ENCODE data around the gene GLMN.
"Not testable (repeated sequence)": the region's sequence is repeated elsewhere in the genome, so short reads cannot be mapped to it uniquely, and the experiment has no call there.

GLMN gene

DNA sequence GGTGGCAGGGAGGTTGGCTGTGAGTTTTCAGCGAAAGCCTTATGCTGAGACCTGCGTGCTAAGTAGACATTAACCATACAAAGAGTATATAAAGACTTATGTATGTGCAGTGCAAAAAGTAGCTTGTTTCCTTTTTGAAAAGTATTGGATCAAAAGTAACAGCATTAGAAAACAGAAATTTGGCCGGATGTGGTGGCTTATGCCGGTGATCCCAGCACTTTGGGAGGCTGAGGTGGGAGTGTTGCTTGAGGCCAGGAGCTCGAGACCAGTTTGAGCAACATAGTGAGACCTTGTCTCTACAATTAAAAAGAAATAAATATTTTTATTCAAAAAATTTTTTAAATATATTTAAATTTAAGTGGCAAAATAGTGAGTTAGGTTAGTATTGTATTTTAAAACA lies 2.2 kb upstream of the GLMN start:
- in situ Hi-C loops (cut with MboI; ENCODE audit: low sequenced_read_pairs) = no loop called here

DNA sequence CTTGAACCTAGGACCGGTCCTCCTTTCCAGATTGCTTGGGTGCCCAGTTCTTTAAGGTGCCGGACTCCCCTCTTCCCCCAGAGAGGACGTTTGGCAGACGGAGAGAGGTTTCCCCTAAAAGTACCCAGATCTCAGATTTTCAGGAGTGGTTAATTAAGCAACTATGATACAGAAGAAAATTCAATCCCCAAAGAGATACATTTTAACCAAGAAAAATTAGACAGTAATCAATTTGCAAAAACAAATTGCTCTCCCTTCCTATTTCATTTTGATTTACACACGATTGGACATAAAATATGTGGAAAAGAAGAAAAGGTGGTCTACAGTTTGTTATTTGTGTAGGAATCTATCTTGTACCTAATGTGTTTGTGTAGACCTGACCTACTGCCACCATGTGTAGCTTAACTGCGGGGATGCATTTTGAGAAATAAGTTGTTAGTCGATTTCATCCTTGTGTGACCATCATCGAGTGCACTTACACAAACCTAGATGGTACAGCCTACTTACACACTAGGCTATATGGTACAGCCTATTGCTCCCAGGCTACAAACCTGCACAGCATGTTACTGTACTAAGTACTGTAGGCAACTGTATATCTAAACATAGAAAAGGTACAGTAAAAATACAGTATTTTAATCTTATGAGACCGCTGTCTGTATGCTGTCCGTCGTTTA lies 827 bp upstream of the GLMN start:
- in situ Hi-C loops (cut with MboI; ENCODE audit: low sequenced_read_pairs) = no loop called here

- in situ Hi-C loops (cut with MboI; ENCODE audit: low sequenced_read_pairs) = no loop called here
These were observed 594 bp downstream of the GLMN start for GRCh38 chr1:92298213-92298572.

DNA sequence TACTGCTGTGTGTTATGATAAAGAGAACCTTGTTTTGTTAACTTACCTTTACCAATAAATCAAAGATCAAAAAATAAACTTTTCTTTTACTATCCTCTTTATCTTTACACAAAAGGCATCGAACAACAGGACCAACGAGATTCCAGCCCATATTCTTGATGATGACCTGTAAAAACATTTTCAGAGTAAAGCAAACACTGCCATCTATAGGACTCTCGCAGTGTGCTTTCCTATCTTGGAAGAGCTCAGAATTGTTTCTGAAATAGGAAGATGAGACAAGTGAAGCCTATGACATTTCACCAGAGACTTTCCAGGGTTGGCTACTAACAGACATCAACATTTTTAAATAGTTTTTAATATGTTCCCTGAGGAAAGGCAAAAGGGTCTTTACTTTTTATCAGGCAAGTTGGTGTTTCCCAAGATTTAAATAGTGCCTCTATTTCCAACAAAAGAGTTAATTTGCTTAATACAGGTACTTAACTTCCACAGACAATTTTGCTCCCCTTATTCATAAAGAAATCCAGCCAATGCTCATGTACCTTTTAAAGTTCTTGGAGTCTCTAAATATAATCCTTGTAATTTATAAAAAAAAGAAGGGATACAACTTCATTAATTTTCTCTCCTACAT lies 7.3 kb downstream of the GLMN start:
- in situ Hi-C loops (cut with MboI; ENCODE audit: low sequenced_read_pairs) = no loop called here

GRCh38 chr1:92281411-92281810 lies 17.4 kb downstream of the GLMN start:
- in situ Hi-C loops (cut with MboI; ENCODE audit: low sequenced_read_pairs) = not testable (repeated sequence)

DNA sequence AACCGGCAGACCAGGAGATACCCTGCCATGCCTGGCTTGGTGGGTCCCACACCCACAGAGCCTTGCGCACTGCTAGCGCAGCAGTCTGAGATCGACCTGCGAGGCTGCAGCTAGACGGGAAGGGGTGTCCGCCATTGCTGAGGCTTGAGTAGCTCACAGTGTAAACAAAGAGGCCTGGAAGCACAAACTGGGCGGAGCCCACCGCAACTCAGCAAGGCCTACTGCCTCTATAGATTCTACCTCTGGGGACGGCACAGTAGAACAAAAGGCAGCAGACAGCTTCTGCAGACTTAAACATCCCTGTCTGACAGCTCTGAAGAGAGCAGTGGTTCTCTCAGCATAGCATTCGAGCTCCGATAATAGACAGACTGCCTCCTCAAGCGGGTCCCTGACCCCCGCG lies 19.0 kb downstream of the GLMN start:
- in situ Hi-C loops (cut with MboI; ENCODE audit: low sequenced_read_pairs) = not testable (repeated sequence)

DNA sequence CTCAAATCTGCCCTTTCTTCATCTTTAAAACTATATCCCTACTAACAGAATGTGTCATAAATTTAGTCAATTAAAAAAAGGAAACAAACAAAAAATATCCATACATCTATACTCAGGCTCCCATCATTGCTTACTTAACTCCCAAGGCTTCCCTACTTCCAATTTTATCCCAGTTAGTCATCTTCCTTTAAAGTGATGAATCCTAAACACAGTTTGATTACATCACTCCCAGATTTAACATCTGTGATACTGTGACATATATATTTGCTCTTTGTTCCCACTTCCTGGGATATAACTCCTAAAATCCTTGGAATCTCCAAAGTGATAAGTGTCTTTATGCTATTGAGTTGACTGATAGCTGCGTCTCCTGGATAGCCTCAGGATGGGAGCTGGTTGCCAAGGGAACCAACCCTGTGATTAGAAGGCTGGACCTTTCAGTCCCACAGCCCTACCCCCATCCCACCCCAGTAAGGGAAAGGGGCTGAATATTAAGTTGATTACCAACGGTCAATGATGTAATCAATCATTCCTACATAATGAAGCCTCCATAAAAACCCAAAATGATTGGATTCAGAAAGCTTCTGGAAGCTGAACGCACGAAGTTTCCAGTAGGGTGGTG lies 21.6 kb downstream of the GLMN start:
- in situ Hi-C loops (cut with MboI; ENCODE audit: low sequenced_read_pairs) = no loop called here

GRCh38 chr1:92276082-92276481 lies 22.7 kb downstream of the GLMN start:
- in situ Hi-C loops (cut with MboI; ENCODE audit: low sequenced_read_pairs) = no loop called here

GRCh38 chr1:92274939-92275338 lies 23.8 kb downstream of the GLMN start:
- in situ Hi-C loops (cut with MboI; ENCODE audit: low sequenced_read_pairs) = no loop called here

DNA sequence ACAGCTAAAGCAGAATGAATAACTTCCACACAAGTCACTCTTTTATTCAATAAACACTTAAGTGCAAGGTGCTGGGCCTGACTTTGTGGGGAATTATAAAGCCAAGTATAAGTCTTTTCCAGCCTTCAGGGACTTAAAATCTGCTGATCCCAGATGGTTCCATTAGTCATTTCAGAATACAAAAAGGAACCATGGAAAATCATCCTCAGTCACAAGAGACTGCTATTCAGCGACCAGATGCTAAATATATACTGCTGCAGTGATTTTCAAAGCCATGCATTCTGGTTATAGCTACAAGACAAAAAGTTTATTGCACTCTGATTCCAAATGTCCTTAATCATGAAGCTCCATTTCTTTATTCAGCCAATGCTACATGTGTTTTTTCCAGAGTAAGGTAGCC lies 25.7 kb downstream of the GLMN start:
- in situ Hi-C loops (cut with MboI; ENCODE audit: low sequenced_read_pairs) = no loop called here

- in situ Hi-C loops (cut with MboI; ENCODE audit: low sequenced_read_pairs) = no loop called here
These were observed 36.3 kb downstream of the GLMN start for GRCh38 chr1:92262516-92262915.

DNA sequence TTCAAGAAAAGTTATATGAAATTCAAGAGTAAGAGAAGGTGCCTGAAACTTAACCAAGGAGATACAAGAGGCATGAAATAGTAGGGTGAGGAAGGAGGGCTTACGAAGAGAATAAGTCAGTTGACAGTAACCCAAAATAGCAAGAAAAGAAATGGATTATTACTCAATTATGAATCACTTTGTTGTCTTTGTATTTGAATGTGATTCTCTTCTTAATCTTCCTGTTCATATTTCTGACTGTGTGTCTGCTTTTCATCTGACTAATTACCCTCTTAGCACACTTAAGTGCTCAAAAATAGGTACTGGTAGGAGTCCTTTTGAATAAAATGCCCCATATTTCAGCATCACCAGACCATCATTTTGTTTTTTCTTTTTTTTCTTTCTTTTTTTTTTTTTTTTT lies 39.4 kb downstream of the GLMN start:
- in situ Hi-C loops (cut with MboI; ENCODE audit: low sequenced_read_pairs) = no loop called here

- in situ Hi-C loops (cut with MboI; ENCODE audit: low sequenced_read_pairs) = not testable (repeated sequence)
These were observed 44.1 kb downstream of the GLMN start for GRCh38 chr1:92254714-92255113.

DNA sequence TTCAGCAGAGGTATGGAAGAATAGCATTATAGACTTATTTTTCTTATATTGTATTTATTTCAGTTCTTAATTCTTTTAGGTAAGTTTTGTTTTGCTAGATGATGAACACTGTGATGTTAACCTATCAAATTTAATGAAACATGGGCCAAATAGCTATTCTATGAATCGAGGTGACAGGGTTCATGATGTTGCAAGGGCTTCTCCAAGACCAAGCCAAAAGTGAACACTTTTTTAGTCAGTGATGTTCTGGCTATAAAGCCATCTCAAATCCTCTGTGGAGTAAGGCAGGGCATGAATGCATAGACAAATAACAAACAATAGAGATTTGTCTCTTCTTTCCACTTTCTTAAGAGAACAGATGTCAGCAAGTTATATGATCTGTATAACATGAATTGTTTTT lies 54.4 kb downstream of the GLMN start:
- in situ Hi-C loops (cut with MboI; ENCODE audit: low sequenced_read_pairs) = no loop called here

DNA sequence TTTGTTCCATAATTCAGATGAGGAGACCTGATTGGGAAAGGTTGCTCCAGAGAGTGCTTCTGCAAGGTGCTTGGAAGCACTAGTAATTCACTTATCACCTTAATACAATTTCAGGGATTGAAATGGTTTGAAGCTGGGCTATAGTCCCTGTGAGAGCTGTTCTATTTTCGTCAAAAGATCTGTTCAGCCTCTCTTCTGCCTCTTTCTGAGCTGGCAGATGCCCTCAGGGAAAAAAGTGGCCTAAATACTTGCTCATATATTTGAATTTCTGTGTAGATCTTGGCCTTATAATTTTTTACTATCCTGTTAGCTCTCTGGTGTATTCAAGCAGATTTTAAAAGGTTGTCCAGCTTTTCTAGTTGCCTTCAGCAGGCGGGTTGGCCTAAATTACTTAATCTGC lies 58.8 kb downstream of the GLMN start:
- in situ Hi-C loops (cut with MboI; ENCODE audit: low sequenced_read_pairs) = no loop called here

DNA sequence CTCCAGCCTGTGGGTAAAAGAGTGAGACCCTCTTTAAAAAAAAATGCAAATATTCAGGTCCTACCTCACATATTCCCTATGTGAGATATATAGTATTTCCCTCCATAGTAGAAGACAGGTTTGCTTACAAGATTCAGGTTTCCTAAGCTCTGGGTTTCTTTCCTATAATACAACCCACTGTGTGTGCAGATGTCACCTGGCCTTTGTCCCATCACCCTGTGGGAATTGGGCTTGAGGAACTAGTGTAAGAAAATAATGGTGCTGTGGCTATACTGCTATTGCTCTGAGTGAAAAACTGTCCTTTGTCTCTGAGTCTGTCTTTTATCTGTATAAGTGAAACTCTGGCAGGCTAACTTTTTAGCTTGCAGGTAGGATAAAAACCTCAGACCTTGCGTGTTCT lies 68.1 kb downstream of the GLMN start:
- in situ Hi-C loops (cut with MboI; ENCODE audit: low sequenced_read_pairs) = no loop called here

GRCh38 chr1:92228401-92228800 lies 70.4 kb downstream of the GLMN start:
- in situ Hi-C loops (cut with MboI; ENCODE audit: low sequenced_read_pairs) = no loop called here

- in situ Hi-C loops (cut with MboI; ENCODE audit: low sequenced_read_pairs) = no loop called here
These were observed 79.8 kb downstream of the GLMN start for GRCh38 chr1:92219028-92219427.

- in situ Hi-C loops (cut with MboI; ENCODE audit: low sequenced_read_pairs) = no loop called here
These were observed 80.2 kb downstream of the GLMN start for GRCh38 chr1:92218559-92218958.

DNA sequence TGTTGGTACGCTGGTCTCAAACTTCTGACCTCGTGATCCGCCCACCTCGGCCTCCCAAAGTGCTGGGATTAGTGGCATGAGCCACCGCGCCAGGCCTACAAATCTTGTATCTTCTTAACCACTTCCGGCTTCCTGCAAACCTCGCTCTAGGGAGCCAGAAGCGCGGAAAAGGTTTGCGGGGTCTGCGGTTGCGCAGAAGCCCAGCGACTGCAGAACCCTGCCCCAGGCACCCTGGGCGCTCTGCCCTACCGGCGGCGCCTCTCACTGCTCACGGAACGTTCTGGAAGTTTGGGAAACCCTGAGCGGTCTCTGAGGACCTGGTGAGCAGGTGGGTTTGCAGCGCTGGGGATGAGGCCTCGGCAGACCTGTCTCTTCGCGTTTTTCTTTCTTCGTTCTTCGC lies 81.1 kb downstream of the GLMN start, which contains the start of gene C1orf146:
TSS of gene C1orf146 (plus strand) at position 195 of the 400 bp plus-strand sequence. CDS start 13,506 bp downstream, outside the sequence.
- in situ Hi-C loops (cut with MboI; ENCODE audit: low sequenced_read_pairs) = no loop called here

DNA sequence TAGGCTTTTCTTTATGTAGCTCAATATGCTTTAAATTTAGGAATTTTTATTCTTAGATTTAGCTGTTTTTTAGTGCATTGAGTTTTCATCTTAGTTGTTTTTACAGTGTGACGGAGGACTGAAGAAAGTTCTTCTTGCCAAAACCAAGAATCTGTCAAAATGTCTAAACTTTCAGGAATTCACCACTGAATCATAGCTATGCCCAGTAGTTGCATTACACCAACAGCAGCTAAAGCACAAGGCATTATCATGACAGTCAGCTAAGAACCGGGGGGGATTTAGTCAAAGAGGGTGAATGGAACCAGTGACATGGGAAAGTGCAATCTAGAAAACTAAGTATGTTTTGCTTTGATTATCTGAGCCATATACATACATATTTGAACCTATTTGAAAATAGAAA lies 87.6 kb downstream of the GLMN start:
- in situ Hi-C loops (cut with MboI; ENCODE audit: low sequenced_read_pairs) = no loop called here

DNA sequence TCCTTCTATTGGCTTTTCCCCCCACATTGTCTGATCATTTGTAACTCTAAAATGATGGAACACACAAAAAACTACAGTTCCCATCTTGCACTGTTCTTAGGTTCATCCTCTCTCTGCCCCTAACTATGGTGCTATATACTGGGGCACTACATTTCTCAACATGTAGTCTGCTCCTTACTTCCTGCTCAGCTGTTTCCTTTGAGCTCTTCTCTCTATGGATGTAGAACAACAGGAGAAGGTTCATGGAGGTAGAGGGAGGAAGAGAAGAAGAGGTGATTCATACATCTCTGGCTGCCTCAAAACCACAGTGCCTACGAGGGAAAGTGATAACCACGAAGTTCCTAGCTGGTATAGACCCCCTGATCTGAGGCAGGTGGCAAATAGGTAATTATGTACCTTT lies 88.1 kb downstream of the GLMN start:
- in situ Hi-C loops (cut with MboI; ENCODE audit: low sequenced_read_pairs) = no loop called here

Data from hTERT RPE-1 (cell line).